DOHH2 (cell line): ENCODE measurements around the gene KIF6.

Experiments used
- EZH2phosphoT487 ChIP-seq: fragments of 200-600 bp; sonication (generic); IDR thresholded peaks from 2 replicates; pipeline ENCODE4 v1.6.1; 2017; ENCODE audit warnings: borderline replicate concordance, mild to moderate bottlenecking, antibody characterized with exemption, low read length, moderate library complexity, mixed read lengths
- TF ChIP-seq, protein P1 (sequence below): fragments of 200-600 bp; sonication (generic); IDR thresholded peaks from one replicate; pipeline ENCODE4 v1.5.1; 2014; ENCODE audit warnings: antibody characterized with exemption, mild to moderate bottlenecking, low read depth, low read length; ENCODE audit not compliant: poor library complexity, severe bottlenecking

DNA sequence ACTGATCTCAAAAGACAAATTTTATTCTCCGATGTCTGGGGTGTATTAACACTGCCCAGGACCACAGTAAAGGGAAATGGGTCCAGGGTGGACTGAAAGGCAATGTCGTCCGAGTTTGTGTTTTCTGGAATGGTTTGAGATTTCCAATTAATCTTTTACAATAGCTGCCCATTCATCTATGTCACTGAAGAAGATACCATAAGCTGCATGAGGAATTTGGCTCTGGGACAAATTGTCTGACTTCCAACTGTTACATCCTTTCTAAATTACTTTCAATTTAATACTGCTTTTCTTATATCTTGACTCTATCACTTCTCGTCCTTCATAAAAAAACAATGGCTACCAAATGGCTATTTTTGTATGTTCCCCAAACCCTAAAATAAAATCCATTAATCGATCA, 272.0 kb downstream of the KIF6 start:
- TF ChIP-seq, protein P1, sequence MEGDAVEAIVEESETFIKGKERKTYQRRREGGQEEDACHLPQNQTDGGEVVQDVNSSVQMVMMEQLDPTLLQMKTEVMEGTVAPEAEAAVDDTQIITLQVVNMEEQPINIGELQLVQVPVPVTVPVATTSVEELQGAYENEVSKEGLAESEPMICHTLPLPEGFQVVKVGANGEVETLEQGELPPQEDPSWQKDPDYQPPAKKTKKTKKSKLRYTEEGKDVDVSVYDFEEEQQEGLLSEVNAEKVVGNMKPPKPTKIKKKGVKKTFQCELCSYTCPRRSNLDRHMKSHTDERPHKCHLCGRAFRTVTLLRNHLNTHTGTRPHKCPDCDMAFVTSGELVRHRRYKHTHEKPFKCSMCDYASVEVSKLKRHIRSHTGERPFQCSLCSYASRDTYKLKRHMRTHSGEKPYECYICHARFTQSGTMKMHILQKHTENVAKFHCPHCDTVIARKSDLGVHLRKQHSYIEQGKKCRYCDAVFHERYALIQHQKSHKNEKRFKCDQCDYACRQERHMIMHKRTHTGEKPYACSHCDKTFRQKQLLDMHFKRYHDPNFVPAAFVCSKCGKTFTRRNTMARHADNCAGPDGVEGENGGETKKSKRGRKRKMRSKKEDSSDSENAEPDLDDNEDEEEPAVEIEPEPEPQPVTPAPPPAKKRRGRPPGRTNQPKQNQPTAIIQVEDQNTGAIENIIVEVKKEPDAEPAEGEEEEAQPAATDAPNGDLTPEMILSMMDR: no peak
- no peak for TF ChIP-seq EZH2phosphoT487
